Esophagus muscularis mucosa (tissue), 4 donors: ENCODE measurements around the gene ZNF394. TPM values are rescaled to one million over a fixed set of nuclear protein-coding genes. Genes with fewer than 3 reads are reported as not detected.
A peak's percentile ranks its signal among the peaks of the same experiment; 100 is the strongest.

Experiments used
- DNase-seq: peaks from one replicate; pipeline ENCODE4 v3.0.0-alpha.2; 2017; ENCODE audit errors: extremely low spot score
- H3K27ac ChIP-seq, 4 donors: fragments of 200-600 bp; sonication (generic); replicated peaks in 1 of 4; 1 replicate in 3 of 4; 2 replicates in 1 of 4; pipeline ENCODE4 v1.5.1; 2016 to 2019; ENCODE audit warnings: mild to moderate bottlenecking in 1 of 4
- H3K27me3 ChIP-seq, 4 donors: fragments of 200-600 bp; sonication (generic); one replicate each; pipeline versions ENCODE4 v1.5.1 to v1.6.0; 2016 to 2019
- H3K36me3 ChIP-seq, 4 donors: fragments of 200-600 bp; sonication (generic); one replicate each; pipeline ENCODE4 v1.5.1; 2016 to 2019
- H3K4me1 ChIP-seq, 4 donors: fragments of 200-600 bp; sonication (generic); one replicate each; pipeline ENCODE4 v1.5.1; 2016 to 2019
- H3K4me3 ChIP-seq, 4 donors: fragments of 200-600 bp; sonication (generic); 1 replicate in 2 of 4; 2 replicates in 2 of 4; pipeline ENCODE4 v1.5.1; 2016 to 2019; ENCODE audit warnings: mild to moderate bottlenecking in 4 of 4, moderate library complexity in 1 of 4
- H3K9me3 ChIP-seq, 4 donors: fragments of 200-600 bp; sonication (generic); 1 replicate in 3 of 4; 2 replicates in 1 of 4; pipeline ENCODE4 v1.5.1; 2016 to 2019
- EP300 ChIP-seq: sonication (generic); formaldehyde crosslinking; IDR thresholded peaks from one replicate; pipeline ENCODE4 v1.6.1; 2017; ENCODE audit warnings: antibody characterized with exemption
- POLR2A ChIP-seq: fragments of 450-650 bp; IDR thresholded peaks from one replicate; pipeline ENCODE4 v1.6.1; 2017; ENCODE audit warnings: antibody characterized with exemption, moderate library complexity, mild to moderate bottlenecking, low read depth
- POLR2AphosphoS5 ChIP-seq, 2 donors: sonication (generic); formaldehyde crosslinking; IDR thresholded peaks; one replicate each; pipeline ENCODE4 v1.6.1; 2017; ENCODE audit warnings: antibody characterized with exemption in 2 of 2
- WGBS: methylation state at CpG from one replicate; pipeline ENCODE4 v1.1.5; 2018; 5-methylcytosine and 5-hydroxymethylcytosine counted together
- intact Hi-C: fragments of 100-400 bp; cut with DNase I; formaldehyde crosslinking; loops from one replicate; pipeline ENCODE4 v1.15.1; 2023
- total RNA-seq, 4 donors: library from RNA; depleted of rRNA; stranded (reverse); fragments of >200 nt; gene quantifications; one replicate each; pipeline versions ENCODE4 v1.1.0 to v1.2.1, GENCODE V29; 2016
- TF ChIP-seq, protein P1 (sequence below), 3 experiments: fragments of 200-600 bp in 2 of 3; fragments of 450-650 bp in 1 of 3; sonication (generic) in 2 of 3; IDR thresholded peaks; one replicate each; pipeline ENCODE4 v1.5.1; 2017 to 2019; ENCODE audit warnings: antibody characterized with exemption in 3 of 3, mild to moderate bottlenecking in 2 of 3, moderate library complexity in 1 of 3

Gene ZNF394
- total RNA-seq, 4 donors from 2014 or later, result 26.6 to 37.9 (median 32.7) TPM

DNA sequence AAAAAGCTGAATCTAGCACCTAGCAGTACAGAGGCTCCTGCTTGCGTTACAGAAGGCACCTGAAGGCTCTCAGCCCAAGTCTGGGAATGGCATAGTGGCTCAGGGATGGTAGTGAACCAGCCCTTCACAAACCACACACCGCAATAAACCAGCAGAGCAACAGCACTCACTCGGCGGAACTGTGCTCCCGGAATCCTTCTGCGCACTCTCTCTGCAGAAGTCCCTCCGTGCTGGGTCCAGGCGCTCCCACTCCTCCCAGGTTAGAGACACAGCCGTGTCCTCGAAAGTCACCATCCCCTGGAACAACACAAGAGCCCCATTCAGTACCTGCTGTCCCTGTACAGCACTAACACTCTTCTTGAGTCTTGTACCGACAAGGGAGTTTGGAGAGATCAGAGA is 1.5 kb downstream of the ZNF394 start:
- peaks cover 5 to 20% (median 15%) of the 10 kb centered on the region in 4 donors for H3K9me3 ChIP-seq
- intact Hi-C loops, result loop anchor here (2.0 kb wide), 1 partner anchor 26 kb away; the partner anchor contains the start of gene ZNF789
- H3K4me3 ChIP-seq, result peak overlapping the region; percentile 68 to 95 (median 80)
- DNase-seq, result no peak
- H3K27ac ChIP-seq, result no peak overlapping the region
- H3K36me3 ChIP-seq, result peaks cover 28 to 50% (median 46%) of the 10 kb centered on the region in 4 donors
- 73% methylated on average over 11 of the region's 11 CpGs for WGBS
- no peaks in the 10 kb centered on the region for H3K27me3 ChIP-seq
- TF ChIP-seq EP300 (no peak), POLR2AphosphoS5 (IDR thresholded peaks at IDR 0.05) (no peak), POLR2A (no peak)
- TF ChIP-seq, protein P1, sequence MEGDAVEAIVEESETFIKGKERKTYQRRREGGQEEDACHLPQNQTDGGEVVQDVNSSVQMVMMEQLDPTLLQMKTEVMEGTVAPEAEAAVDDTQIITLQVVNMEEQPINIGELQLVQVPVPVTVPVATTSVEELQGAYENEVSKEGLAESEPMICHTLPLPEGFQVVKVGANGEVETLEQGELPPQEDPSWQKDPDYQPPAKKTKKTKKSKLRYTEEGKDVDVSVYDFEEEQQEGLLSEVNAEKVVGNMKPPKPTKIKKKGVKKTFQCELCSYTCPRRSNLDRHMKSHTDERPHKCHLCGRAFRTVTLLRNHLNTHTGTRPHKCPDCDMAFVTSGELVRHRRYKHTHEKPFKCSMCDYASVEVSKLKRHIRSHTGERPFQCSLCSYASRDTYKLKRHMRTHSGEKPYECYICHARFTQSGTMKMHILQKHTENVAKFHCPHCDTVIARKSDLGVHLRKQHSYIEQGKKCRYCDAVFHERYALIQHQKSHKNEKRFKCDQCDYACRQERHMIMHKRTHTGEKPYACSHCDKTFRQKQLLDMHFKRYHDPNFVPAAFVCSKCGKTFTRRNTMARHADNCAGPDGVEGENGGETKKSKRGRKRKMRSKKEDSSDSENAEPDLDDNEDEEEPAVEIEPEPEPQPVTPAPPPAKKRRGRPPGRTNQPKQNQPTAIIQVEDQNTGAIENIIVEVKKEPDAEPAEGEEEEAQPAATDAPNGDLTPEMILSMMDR (IDR thresholded peaks at IDR 0.05), result no peak
- H3K4me1 ChIP-seq, result peaks cover 26 to 44% (median 33%) of the 10 kb centered on the region in 4 donors

DNA sequence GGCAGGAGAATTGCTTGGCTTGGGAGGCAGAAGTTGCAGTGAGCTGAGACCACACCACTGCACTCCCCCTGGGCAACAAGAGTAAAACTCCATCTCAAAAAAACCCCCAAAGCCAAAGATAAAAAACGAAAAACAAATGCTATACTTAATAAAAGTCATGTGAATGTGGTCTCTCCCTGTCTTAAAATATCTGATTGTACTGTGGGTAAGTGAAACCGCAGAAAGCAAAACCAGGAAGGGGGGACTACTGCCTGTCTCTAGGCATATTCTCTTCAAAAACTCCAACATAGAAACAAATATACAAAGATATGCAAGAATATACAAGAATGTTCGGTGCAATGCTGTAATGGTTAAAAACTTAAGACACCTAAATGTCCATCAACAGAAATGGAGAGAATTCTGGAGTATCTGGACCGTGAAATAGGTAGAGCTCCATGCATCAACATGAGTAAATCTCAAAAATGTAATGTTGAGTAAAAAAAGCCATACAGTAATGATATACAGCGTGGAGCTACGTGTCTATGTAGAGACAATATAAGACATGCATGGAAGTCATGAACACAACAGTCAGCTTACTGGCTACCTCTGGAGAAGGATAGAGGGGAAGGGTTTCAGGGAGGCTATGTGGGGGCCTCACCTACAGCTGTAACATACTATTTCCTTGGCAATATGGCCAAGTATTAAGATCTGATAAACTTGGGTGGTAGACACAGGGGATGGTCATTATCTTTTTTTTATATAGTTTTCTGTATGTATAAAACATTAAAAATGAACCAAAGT is 2.1 kb downstream of the ZNF394 start:
- no peak overlapping the region for H3K27ac ChIP-seq
- H3K27me3 ChIP-seq, result no peaks in the 10 kb centered on the region
- peak overlapping the region; percentile 68 to 95 (median 80) for H3K4me3 ChIP-seq
- intact Hi-C loops, result loop anchor here (2.0 kb wide), 1 partner anchor 25 kb away; the partner anchor contains the start of gene ZNF789
- H3K36me3 ChIP-seq, result peaks cover 33 to 56% (median 52%) of the 10 kb centered on the region in 4 donors
- DNase-seq, result no peak
- WGBS, result 81% methylated on average over 6 of the region's 6 CpGs
- H3K9me3 ChIP-seq, result peaks cover 6 to 25% (median 20%) of the 10 kb centered on the region in 4 donors
- peaks cover 26 to 44% (median 33%) of the 10 kb centered on the region in 4 donors for H3K4me1 ChIP-seq
- TF ChIP-seq POLR2AphosphoS5 (IDR thresholded peaks at IDR 0.05), result no peak

DNA sequence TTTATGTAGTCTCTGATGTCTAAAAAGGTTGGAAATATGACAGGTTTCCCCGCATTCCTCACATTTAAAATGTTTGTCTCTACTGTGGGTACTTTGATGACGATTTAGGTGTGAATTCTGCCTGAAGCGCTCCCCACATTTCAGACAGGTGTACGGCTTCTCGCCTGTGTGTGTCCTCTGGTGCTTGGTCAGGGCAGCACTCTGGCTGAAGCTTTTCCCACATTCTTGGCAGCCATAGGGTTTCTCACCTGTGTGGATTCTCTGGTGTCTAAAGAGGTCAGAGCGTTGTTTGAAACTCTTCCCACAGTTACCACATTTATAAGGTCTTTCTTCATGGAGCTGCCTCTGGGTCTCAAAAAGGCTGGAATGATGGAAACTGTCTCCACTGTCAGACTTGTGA is 6.3 kb downstream of the ZNF394 start:
- Histone ChIP-seq H3K4me3 (no peak overlapping the region), H3K27ac (no peak overlapping the region), H3K36me3 (peaks cover 33 to 77% (median 65%) of the 10 kb centered on the region in 4 donors), H3K4me1 (peaks cover 15 to 26% (median 18%) of the 10 kb centered on the region in 4 donors), H3K27me3 (no peaks in the 10 kb centered on the region), H3K9me3 (peaks cover 6 to 25% (median 20%) of the 10 kb centered on the region in 4 donors)
- TF ChIP-seq POLR2AphosphoS5 (IDR thresholded peaks at IDR 0.05), result no peak
- TF ChIP-seq POLR2A, result no peak
- TF ChIP-seq, protein P1 (IDR thresholded peaks at IDR 0.05), result no peak
- TF ChIP-seq EP300, result no peak
- 97% methylated on average over 6 of the region's 6 CpGs for WGBS
- no peak for DNase-seq
- intact Hi-C loops, result no loop called here

DNA sequence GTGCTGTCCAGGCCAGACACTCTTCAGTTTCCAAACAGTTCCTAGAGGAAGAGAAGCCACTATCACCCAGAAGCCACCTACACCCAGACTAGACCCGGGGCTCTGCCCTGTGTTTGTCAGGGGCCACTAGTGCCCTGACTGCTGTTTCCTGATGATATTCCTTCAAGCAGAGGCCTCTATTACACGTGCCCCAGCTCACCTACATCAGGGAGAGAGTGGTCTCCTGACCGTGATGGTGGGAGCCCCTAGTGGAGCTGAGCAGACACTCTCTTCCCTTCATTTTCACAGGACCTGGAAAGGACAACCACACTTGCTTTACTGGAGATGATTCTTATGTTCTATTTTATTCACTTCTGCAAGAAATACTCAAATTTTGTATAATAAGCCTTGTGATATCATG is 9.2 kb downstream of the ZNF394 start:
- Histone ChIP-seq H3K27me3 (no peaks in the 10 kb centered on the region), H3K4me3 (no peak overlapping the region), H3K27ac (no peak overlapping the region), H3K36me3 (peaks cover 26 to 60% (median 49%) of the 10 kb centered on the region in 4 donors), H3K4me1 (no peaks in the 10 kb centered on the region), H3K9me3 (peaks cover 6 to 25% (median 20%) of the 10 kb centered on the region in 4 donors)
- WGBS, result 75% methylated on average over 3 of the region's 3 CpGs
- TF ChIP-seq, protein P1 (IDR thresholded peaks at IDR 0.05), result no peak
- TF ChIP-seq EP300 (no peak), POLR2AphosphoS5 (IDR thresholded peaks at IDR 0.05) (no peak), POLR2A (no peak)
- intact Hi-C loops, result no loop called here
- DNase-seq, result no peak

DNA sequence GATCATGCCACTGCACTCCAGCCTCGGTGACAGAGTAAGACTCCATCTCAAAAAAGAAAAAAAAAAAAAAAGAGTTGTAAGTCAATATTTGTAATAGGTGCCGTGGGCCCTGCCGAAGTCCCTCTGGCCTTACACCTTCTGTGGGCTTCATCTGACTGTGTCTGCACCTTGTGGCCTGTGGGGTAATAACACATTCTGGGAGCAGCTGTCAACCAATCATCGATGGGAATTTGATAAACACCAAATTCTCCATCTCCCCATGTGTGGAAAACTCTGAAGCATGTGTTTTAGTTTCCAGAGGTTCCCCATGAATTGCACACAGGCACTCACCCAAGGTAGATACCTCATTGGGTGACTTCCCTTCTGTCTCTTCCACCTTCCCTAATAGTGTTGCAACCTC is 10.8 kb downstream of the ZNF394 start:
- Histone ChIP-seq H3K36me3 (peaks cover 12 to 55% (median 43%) of the 10 kb centered on the region in 4 donors), H3K9me3 (peaks cover 6 to 12% (median 12%) of the 10 kb centered on the region in 4 donors), H3K27ac (no peak overlapping the region), H3K4me3 (no peak overlapping the region), H3K4me1 (no peaks in the 10 kb centered on the region), H3K27me3 (no peaks in the 10 kb centered on the region)
- WGBS, result 93% methylated on average over 4 of the region's 4 CpGs
- no peak for DNase-seq
- TF ChIP-seq, protein P1 (IDR thresholded peaks at IDR 0.05), result no peak
- TF ChIP-seq EP300, result no peak
- no peak for TF ChIP-seq POLR2A
- no peak for TF ChIP-seq POLR2AphosphoS5 (IDR thresholded peaks at IDR 0.05)
- intact Hi-C loops, result no loop called here
